ENCODE data around the gene SAP25. TPM values are rescaled to one million over a fixed set of nuclear protein-coding genes. Genes with fewer than 3 reads are reported as not detected.
A peak's percentile ranks its signal among the peaks of the same experiment; 100 is the strongest.
"Not testable (repeated sequence)": the region's sequence is repeated elsewhere in the genome, so short reads cannot be mapped to it uniquely, and the experiment has no call there.

The SAP25 gene
- total and polyA plus RNA-seq, 10 donors = 11.0 to 75.6 (median 25.1) TPM

DNA sequence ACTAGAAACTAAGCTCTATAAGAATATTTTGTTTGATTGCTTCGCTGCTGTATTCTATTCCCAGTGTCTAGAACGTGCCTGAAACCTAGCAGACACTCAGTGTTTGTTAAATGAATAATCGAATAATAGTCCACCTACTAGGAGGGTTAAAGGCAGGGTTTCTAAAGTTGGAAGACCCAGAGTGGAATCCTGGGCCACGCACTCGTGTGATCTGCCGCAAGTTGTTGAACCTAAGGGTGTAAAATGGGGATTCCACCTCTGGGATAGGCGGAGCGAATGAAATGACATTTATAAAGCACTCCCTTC, 35.4 kb downstream of the SAP25 start:
- H3K27ac ChIP-seq = peak overlapping the region in 6 of 8 donors; percentile 54 to 86 (median 68)
- no peaks in the 10 kb centered on the region for H3K27me3 ChIP-seq (replicated peaks in 1 of 7)
- no peaks in the 10 kb centered on the region for H3K36me3 ChIP-seq
- peak overlapping the region in 7 of 8 donors; percentile 18 to 98 (median 94) for H3K4me3 ChIP-seq
- no peaks in the 10 kb centered on the region for H3K9me3 ChIP-seq
- H3K4me1 ChIP-seq = peaks cover 20 to 53% (median 42%) of the 10 kb centered on the region in 6 donors
- WGBS, 5 donors = 7 to 12% (median 10%) methylated on average over 8 of the region's 8 CpGs
- no peak for DNase-seq
- intact Hi-C loops (cut with DNase I; ENCODE audit: low total_unique reads) = no loop called here
- TF ChIP-seq, protein P1, sequence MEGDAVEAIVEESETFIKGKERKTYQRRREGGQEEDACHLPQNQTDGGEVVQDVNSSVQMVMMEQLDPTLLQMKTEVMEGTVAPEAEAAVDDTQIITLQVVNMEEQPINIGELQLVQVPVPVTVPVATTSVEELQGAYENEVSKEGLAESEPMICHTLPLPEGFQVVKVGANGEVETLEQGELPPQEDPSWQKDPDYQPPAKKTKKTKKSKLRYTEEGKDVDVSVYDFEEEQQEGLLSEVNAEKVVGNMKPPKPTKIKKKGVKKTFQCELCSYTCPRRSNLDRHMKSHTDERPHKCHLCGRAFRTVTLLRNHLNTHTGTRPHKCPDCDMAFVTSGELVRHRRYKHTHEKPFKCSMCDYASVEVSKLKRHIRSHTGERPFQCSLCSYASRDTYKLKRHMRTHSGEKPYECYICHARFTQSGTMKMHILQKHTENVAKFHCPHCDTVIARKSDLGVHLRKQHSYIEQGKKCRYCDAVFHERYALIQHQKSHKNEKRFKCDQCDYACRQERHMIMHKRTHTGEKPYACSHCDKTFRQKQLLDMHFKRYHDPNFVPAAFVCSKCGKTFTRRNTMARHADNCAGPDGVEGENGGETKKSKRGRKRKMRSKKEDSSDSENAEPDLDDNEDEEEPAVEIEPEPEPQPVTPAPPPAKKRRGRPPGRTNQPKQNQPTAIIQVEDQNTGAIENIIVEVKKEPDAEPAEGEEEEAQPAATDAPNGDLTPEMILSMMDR (IDR thresholded peaks at IDR 0.05 in 8 of 11, conservative IDR thresholded peaks at IDR 0.05 in 3 of 11) = no peak
- TF ChIP-seq POLR2A (IDR thresholded peaks at IDR 0.05) (no peak), POLR2AphosphoS5 (IDR thresholded peaks at IDR 0.05) (no peak)

DNA sequence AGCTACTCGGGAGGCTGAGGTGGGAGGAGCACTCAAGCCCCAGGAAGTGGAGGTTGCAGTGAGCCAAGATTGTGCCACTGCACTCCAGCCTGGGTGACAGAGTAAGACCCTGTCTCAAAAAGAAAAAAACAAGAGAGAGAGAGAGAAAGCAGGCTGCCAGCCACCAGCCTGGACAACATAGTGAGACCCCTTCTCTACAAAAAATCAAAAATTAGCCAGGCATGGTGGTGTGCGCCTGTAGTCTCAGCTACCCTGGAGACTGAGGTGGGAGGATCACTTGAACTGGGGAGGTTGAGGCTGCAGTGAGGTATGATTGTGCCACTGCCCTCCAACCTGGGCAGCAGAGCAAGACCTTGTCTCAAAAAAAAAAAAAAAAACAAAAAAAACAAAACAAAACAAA, 37.0 kb downstream of the SAP25 start:
- DNase-seq; H3K9me3 ChIP-seq; H3K36me3 ChIP-seq; H3K4me3 ChIP-seq; intact Hi-C loops (cut with DNase I; ENCODE audit: low total_unique reads); H3K27ac ChIP-seq; H3K27me3 ChIP-seq (replicated peaks in 1 of 7): not testable (repeated sequence)
- peaks cover 13 to 37% (median 28%) of the 10 kb centered on the region in 6 donors for H3K4me1 ChIP-seq
- WGBS, 5 donors = 79 to 93% (median 82%) methylated on average over 2 of the region's 2 CpGs

DNA sequence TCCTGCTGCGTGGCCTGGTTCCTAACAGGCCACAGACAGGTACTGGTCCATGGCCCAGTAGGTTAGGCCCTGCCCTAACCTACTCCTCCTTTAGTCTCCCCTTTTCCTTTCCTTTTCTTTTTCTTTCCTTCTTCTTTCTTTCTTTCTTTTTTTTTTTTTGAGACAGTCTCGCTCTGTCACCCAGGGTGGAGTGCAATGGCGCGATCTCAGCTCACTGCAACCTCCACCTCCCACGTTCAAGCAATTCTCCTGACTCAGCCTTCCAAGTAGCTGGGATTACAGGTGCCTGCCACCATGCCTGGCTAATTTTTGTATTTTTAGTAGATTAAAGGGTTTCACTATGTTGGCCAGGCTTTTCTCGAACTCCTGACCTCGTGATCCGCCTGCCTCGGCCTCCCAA, 37.7 kb downstream of the SAP25 start:
- H3K27ac ChIP-seq; intact Hi-C loops (cut with DNase I; ENCODE audit: low total_unique reads); H3K9me3 ChIP-seq; H3K4me3 ChIP-seq; DNase-seq; H3K27me3 ChIP-seq (replicated peaks in 1 of 7); H3K36me3 ChIP-seq: not testable (repeated sequence)
- peaks cover 13 to 30% (median 21%) of the 10 kb centered on the region in 6 donors for H3K4me1 ChIP-seq
- 92 to 97% (median 95%) methylated on average over 9 of the region's 9 CpGs for WGBS, 5 donors

DNA sequence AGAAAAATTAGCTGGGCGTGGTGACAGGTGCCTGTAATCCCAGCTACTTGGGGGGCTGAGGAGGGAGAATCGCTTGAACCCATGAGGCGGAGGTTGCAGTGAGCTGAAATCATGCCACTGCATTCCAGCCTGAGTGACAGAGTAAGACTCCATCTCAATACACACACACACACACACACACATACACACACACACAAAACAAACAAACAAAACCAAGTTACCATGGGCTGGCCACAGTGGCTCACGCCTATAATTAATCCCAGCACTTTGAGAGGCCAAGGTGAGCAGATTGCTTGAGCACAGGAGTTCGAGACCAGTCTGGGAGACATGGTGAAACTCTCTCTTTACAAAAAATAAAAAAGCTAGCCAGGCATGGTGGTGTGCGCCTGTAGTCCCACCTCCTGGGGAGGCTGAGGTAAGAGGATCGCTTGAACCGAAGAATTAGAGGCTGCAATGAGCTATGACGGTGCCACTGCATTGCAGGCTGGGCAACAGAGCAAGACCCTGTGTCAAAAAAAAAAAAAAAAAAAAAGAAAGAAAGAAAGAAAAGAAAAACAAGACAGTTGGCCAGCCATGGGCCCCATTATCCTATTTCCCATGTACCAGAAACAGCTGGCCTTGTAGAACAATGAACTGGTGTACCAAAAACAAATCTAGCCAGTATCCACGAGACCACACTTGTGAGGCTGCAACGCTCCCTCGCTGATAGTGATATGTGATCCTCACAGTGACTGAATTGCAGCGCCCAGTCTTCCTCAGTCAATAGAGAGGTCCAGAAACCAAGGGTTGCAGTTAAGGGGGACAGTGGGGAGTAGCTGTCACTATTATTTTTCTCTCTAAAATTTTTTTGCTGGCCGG, 41.3 kb downstream of the SAP25 start:
- TF ChIP-seq POLR2AphosphoS5 (IDR thresholded peaks at IDR 0.05) (no peak), POLR2A (IDR thresholded peaks at IDR 0.05) (no peak)
- TF ChIP-seq, protein P1 (IDR thresholded peaks at IDR 0.05 in 8 of 11, conservative IDR thresholded peaks at IDR 0.05 in 3 of 11) = no peak
- H3K4me3 ChIP-seq = no peak overlapping the region
- intact Hi-C loops (cut with DNase I; ENCODE audit: low total_unique reads) = no loop called here
- H3K4me1 ChIP-seq = no peaks in the 10 kb centered on the region
- DNase-seq = no peak
- no peak overlapping the region for H3K27ac ChIP-seq
- H3K36me3 ChIP-seq = no peaks in the 10 kb centered on the region
- 88 to 93% (median 92%) methylated on average over 14 of the region's 14 CpGs for WGBS, 5 donors
- H3K9me3 ChIP-seq = no peaks in the 10 kb centered on the region
- H3K27me3 ChIP-seq (replicated peaks in 1 of 7) = no peaks in the 10 kb centered on the region

DNA sequence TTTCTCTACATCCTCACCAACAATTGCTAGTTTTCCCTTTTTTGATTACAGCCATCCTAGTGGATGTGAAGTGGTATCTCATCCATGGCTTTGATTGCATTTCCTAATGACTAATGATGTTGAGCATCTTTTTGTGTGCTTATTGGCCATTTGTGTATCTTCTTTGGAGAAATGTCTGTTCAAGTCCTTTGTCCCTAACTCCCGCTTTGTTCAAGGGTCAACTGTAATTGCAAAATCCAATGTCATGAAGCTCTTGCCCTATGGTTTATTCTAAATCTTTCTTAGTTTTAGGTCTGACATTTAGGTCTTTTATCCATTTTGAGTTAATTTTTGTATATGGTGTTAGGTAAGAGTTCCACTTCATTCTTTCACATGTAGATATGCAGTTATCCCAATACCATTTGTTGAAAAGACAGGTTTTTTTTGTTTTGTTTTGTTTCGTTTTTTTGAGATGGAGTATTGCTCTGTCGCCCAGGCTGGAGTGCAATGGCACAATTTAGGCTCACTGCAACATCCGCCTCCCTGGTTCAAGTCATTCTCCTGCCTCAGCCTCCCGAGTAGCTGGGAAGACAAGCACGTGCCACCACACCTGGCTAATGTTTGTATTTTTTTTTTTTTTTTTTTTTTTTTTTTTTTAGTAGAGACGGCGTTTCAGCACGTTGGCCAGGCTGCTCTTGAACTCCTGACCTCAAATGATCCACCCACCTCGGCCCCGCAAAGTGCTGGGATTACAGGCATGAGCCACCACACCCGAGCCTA, 45.4 kb downstream of the SAP25 start:
- H3K27me3 ChIP-seq (replicated peaks in 1 of 7); H3K4me3 ChIP-seq; H3K4me1 ChIP-seq; H3K36me3 ChIP-seq; intact Hi-C loops (cut with DNase I; ENCODE audit: low total_unique reads); H3K27ac ChIP-seq; DNase-seq; H3K9me3 ChIP-seq: not testable (repeated sequence)
- WGBS, 5 donors = 78 to 90% (median 86%) methylated on average over 12 of the region's 12 CpGs

DNA sequence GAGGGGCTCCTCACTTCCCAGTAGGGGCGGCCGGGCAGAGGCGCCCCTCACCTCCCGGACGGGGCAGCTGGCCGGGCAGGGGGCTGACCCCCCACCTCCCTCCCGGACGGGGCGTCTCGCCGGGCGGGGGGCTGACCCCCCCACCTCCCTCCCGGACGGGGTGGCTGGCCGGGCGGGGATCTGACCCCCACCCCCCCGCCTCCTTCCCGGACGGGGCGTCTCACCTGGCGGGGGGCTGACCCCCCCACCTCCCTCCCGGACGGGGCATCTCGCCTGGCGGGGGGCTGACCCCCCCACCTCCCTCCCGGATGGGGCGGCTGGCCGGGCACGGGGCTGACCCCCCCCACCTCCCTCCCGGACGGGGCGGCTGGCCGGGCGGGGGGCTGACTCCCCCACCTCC, 50.5 kb downstream of the SAP25 start:
- H3K27me3 ChIP-seq (replicated peaks in 1 of 7); intact Hi-C loops (cut with DNase I; ENCODE audit: low total_unique reads); H3K9me3 ChIP-seq; DNase-seq; H3K27ac ChIP-seq; H3K36me3 ChIP-seq; H3K4me3 ChIP-seq; H3K4me1 ChIP-seq: not testable (repeated sequence)
- 86 to 92% (median 89%) methylated on average over 8 to 31 of the region's 34 CpGs; no CpG with 5 or more reads in 2 of the 5 donors for WGBS, 5 donors
